Measurements from ENCODE around the gene DPP7.

DNA sequence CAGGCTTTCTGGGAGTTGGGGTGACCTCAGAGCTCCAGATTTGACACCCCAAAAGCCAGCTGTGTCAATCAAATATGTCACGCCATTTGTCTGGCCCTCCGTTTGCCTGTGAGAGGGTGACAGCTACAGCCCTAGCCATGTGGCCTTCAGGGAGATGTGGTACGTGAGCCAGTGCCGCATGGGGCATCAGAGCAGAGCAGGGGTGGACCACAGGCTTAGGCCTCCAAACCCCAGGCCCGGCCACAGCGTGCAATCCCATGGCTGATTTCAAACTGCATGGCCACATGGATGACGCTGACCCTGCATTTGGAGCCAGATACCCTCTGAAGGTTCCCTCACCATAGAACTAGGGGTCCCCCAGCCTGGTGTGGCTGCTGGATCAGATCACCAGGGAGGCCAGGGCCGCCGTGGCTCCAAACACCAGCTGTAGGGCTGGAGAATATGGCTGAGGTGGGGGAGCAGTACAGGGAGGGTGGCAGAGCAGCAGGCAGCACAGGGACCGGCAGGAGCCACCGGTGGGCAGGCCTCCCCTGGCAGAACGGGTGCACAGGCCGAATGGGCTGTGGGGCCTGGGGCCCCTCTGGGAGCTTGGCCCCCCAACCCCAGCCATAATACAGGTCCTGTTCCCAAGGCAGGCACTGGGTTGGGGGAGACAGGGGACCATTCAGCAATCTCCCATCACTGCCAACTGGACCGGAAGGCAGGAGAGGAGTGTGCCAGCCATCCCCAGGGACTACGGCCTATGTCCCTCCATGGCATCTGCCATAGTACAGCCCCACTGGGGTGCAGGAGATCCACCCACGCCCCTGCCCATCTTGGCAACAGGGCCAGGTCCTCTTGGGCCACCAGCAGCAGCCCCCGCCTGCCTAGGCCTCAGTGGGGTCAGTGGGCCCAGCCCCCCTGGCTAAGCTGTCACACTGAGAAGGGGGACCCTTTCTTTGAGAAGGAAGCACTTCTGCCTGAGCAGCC is 45.7 kb downstream of the DPP7 start:
- no peak for TF ChIP-seq ESRRA (IDR thresholded peaks at IDR 0.05; ENCODE audit: low read length)
- TF ChIP-seq, protein P1, sequence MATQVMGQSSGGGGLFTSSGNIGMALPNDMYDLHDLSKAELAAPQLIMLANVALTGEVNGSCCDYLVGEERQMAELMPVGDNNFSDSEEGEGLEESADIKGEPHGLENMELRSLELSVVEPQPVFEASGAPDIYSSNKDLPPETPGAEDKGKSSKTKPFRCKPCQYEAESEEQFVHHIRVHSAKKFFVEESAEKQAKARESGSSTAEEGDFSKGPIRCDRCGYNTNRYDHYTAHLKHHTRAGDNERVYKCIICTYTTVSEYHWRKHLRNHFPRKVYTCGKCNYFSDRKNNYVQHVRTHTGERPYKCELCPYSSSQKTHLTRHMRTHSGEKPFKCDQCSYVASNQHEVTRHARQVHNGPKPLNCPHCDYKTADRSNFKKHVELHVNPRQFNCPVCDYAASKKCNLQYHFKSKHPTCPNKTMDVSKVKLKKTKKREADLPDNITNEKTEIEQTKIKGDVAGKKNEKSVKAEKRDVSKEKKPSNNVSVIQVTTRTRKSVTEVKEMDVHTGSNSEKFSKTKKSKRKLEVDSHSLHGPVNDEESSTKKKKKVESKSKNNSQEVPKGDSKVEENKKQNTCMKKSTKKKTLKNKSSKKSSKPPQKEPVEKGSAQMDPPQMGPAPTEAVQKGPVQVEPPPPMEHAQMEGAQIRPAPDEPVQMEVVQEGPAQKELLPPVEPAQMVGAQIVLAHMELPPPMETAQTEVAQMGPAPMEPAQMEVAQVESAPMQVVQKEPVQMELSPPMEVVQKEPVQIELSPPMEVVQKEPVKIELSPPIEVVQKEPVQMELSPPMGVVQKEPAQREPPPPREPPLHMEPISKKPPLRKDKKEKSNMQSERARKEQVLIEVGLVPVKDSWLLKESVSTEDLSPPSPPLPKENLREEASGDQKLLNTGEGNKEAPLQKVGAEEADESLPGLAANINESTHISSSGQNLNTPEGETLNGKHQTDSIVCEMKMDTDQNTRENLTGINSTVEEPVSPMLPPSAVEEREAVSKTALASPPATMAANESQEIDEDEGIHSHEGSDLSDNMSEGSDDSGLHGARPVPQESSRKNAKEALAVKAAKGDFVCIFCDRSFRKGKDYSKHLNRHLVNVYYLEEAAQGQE (IDR thresholded peaks at IDR 0.05; ENCODE audit: low read depth, low read length) = no peak
- TF ChIP-seq YBX1 (IDR thresholded peaks at IDR 0.05) = no peak
- no peak for TF ChIP-seq SMC3 (IDR thresholded peaks at IDR 0.05; ENCODE audit: borderline replicate concordance, low read length)
- TF ChIP-seq JUNB (IDR thresholded peaks at IDR 0.05) = no peak
- TF ChIP-seq, protein P2, sequence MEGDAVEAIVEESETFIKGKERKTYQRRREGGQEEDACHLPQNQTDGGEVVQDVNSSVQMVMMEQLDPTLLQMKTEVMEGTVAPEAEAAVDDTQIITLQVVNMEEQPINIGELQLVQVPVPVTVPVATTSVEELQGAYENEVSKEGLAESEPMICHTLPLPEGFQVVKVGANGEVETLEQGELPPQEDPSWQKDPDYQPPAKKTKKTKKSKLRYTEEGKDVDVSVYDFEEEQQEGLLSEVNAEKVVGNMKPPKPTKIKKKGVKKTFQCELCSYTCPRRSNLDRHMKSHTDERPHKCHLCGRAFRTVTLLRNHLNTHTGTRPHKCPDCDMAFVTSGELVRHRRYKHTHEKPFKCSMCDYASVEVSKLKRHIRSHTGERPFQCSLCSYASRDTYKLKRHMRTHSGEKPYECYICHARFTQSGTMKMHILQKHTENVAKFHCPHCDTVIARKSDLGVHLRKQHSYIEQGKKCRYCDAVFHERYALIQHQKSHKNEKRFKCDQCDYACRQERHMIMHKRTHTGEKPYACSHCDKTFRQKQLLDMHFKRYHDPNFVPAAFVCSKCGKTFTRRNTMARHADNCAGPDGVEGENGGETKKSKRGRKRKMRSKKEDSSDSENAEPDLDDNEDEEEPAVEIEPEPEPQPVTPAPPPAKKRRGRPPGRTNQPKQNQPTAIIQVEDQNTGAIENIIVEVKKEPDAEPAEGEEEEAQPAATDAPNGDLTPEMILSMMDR (IDR thresholded peaks at IDR 0.05 in 2 of 3, conservative IDR thresholded peaks at IDR 0.05 in 1 of 3; ENCODE audit: control insufficient read depth in 2 of 3, extremely low read depth in 1 of 3, insufficient read depth in 1 of 3, low read depth in 3 of 3, low read length in 3 of 3) = no peak
- no peak for TF ChIP-seq ZSCAN29 (IDR thresholded peaks at IDR 0.05)
- no peak for TF ChIP-seq ZNF217 (IDR thresholded peaks at IDR 0.05)
